ENCODE results near the gene EMX2. TPM values are rescaled to one million over a fixed set of nuclear protein-coding genes. Genes with fewer than 3 reads are reported as not detected.

The EMX2 gene
- total RNA-seq, 1 donor from 2014 or later: not detected

- intact Hi-C loops (cut with micrococcal nuclease): no loop called here
- Mint-ChIP-seq H3K4me3 (ENCODE audit: low read depth) (no peak overlapping the region), H3K36me3 (ENCODE audit: low read depth) (no peaks in the 10 kb centered on the region), H3K27ac (no peak overlapping the region), H3K4me1 (ENCODE audit: low read depth) (no peaks in the 10 kb centered on the region), H3K9me3 (no peaks in the 10 kb centered on the region), H3K27me3 (ENCODE audit: low read depth) (no peaks in the 10 kb centered on the region)
- DNase-seq (ENCODE audit: low spot score): no peak
Observed at GRCh38 chr10:117509573-117509972, 33.0 kb upstream of the EMX2 start.

- DNase-seq (ENCODE audit: low spot score): no peak
- intact Hi-C loops (cut with micrococcal nuclease): no loop called here
- no peaks in the 10 kb centered on the region for H3K36me3 Mint-ChIP-seq (ENCODE audit: low read depth)
- no peaks in the 10 kb centered on the region for H3K9me3 Mint-ChIP-seq
- H3K4me3 Mint-ChIP-seq (ENCODE audit: low read depth): no peak overlapping the region
- peaks cover 2% of the 10 kb centered on the region for H3K27me3 Mint-ChIP-seq (ENCODE audit: low read depth)
- no peaks in the 10 kb centered on the region for H3K4me1 Mint-ChIP-seq (ENCODE audit: low read depth)
- no peak overlapping the region for H3K27ac Mint-ChIP-seq
Observed at GRCh38 chr10:117511601-117512390, 30.8 kb upstream of the EMX2 start.

GRCh38 chr10:117514971-117515370 lies 27.6 kb upstream of the EMX2 start:
- Mint-ChIP-seq H3K4me1 (ENCODE audit: low read depth) (no peaks in the 10 kb centered on the region), H3K27me3 (ENCODE audit: low read depth) (peaks cover 6% of the 10 kb centered on the region), H3K27ac (no peak overlapping the region), H3K36me3 (ENCODE audit: low read depth) (no peaks in the 10 kb centered on the region), H3K4me3 (ENCODE audit: low read depth) (no peak overlapping the region), H3K9me3 (no peaks in the 10 kb centered on the region)
- no peak for DNase-seq (ENCODE audit: low spot score)
- intact Hi-C loops (cut with micrococcal nuclease): no loop called here

- H3K27ac Mint-ChIP-seq: no peak overlapping the region
- H3K27me3 Mint-ChIP-seq (ENCODE audit: low read depth): peaks cover 9% of the 10 kb centered on the region
- no peaks in the 10 kb centered on the region for H3K36me3 Mint-ChIP-seq (ENCODE audit: low read depth)
- H3K4me1 Mint-ChIP-seq (ENCODE audit: low read depth): no peaks in the 10 kb centered on the region
- no peaks in the 10 kb centered on the region for H3K9me3 Mint-ChIP-seq
- no peak for DNase-seq (ENCODE audit: low spot score)
- H3K4me3 Mint-ChIP-seq (ENCODE audit: low read depth): no peak overlapping the region
- intact Hi-C loops (cut with micrococcal nuclease): no loop called here
Observed at GRCh38 chr10:117516681-117517080, 25.9 kb upstream of the EMX2 start.

- intact Hi-C loops (cut with micrococcal nuclease): no loop called here
- no peak for DNase-seq (ENCODE audit: low spot score)
- Mint-ChIP-seq H3K27ac (no peak overlapping the region), H3K36me3 (ENCODE audit: low read depth) (no peaks in the 10 kb centered on the region), H3K4me1 (ENCODE audit: low read depth) (no peaks in the 10 kb centered on the region), H3K27me3 (ENCODE audit: low read depth) (peaks cover 9% of the 10 kb centered on the region), H3K4me3 (ENCODE audit: low read depth) (no peak overlapping the region), H3K9me3 (no peaks in the 10 kb centered on the region)
Observed at GRCh38 chr10:117518246-117518645, 24.3 kb upstream of the EMX2 start.

- intact Hi-C loops (cut with micrococcal nuclease): no loop called here
- Mint-ChIP-seq H3K4me1 (ENCODE audit: low read depth) (no peaks in the 10 kb centered on the region), H3K27ac (no peak overlapping the region), H3K27me3 (ENCODE audit: low read depth) (peaks cover 13% of the 10 kb centered on the region), H3K9me3 (no peaks in the 10 kb centered on the region), H3K36me3 (ENCODE audit: low read depth) (no peaks in the 10 kb centered on the region), H3K4me3 (ENCODE audit: low read depth) (no peak overlapping the region)
- no peak for DNase-seq (ENCODE audit: low spot score)
Observed at GRCh38 chr10:117519286-117519685, 23.3 kb upstream of the EMX2 start.

- no peaks in the 10 kb centered on the region for H3K36me3 Mint-ChIP-seq (ENCODE audit: low read depth)
- DNase-seq (ENCODE audit: low spot score): no peak
- no peaks in the 10 kb centered on the region for H3K4me1 Mint-ChIP-seq (ENCODE audit: low read depth)
- intact Hi-C loops (cut with micrococcal nuclease): no loop called here
- no peak overlapping the region for H3K4me3 Mint-ChIP-seq (ENCODE audit: low read depth)
- no peak overlapping the region for H3K27ac Mint-ChIP-seq
- no peaks in the 10 kb centered on the region for H3K9me3 Mint-ChIP-seq
- H3K27me3 Mint-ChIP-seq (ENCODE audit: low read depth): peaks cover 13% of the 10 kb centered on the region
Observed at GRCh38 chr10:117519879-117520278, 22.7 kb upstream of the EMX2 start.

- intact Hi-C loops (cut with micrococcal nuclease): no loop called here
- no peak for DNase-seq (ENCODE audit: low spot score)
- Mint-ChIP-seq H3K27me3 (ENCODE audit: low read depth) (peaks cover 59% of the 10 kb centered on the region), H3K4me3 (ENCODE audit: low read depth) (no peak overlapping the region), H3K36me3 (ENCODE audit: low read depth) (no peaks in the 10 kb centered on the region), H3K27ac (no peak overlapping the region), H3K4me1 (ENCODE audit: low read depth) (no peaks in the 10 kb centered on the region), H3K9me3 (no peaks in the 10 kb centered on the region)
Observed at GRCh38 chr10:117530791-117531190, 11.8 kb upstream of the EMX2 start.

- H3K9me3 Mint-ChIP-seq: no peaks in the 10 kb centered on the region
- H3K27me3 Mint-ChIP-seq (ENCODE audit: low read depth): peaks cover 63% of the 10 kb centered on the region
- H3K4me1 Mint-ChIP-seq (ENCODE audit: low read depth): no peaks in the 10 kb centered on the region
- H3K36me3 Mint-ChIP-seq (ENCODE audit: low read depth): no peaks in the 10 kb centered on the region
- H3K4me3 Mint-ChIP-seq (ENCODE audit: low read depth): no peak overlapping the region
- no peak for DNase-seq (ENCODE audit: low spot score)
- no peak overlapping the region for H3K27ac Mint-ChIP-seq
- intact Hi-C loops (cut with micrococcal nuclease): no loop called here
Observed at GRCh38 chr10:117531371-117532002, 11.1 kb upstream of the EMX2 start.

- H3K4me3 Mint-ChIP-seq (ENCODE audit: low read depth): no peak overlapping the region
- H3K27me3 Mint-ChIP-seq (ENCODE audit: low read depth): peaks cover 66% of the 10 kb centered on the region
- H3K9me3 Mint-ChIP-seq: no peaks in the 10 kb centered on the region
Observed at GRCh38 chr10:117532003-117532385, 10.6 kb upstream of the EMX2 start.

GRCh38 chr10:117532451-117533107 lies 10.0 kb upstream of the EMX2 start:
- H3K9me3 Mint-ChIP-seq: no peaks in the 10 kb centered on the region
- H3K36me3 Mint-ChIP-seq (ENCODE audit: low read depth): no peaks in the 10 kb centered on the region
- no peak for DNase-seq (ENCODE audit: low spot score)
- H3K27me3 Mint-ChIP-seq (ENCODE audit: low read depth): peaks cover 66% of the 10 kb centered on the region
- H3K4me3 Mint-ChIP-seq (ENCODE audit: low read depth): no peak overlapping the region
- no peaks in the 10 kb centered on the region for H3K4me1 Mint-ChIP-seq (ENCODE audit: low read depth)
- H3K27ac Mint-ChIP-seq: no peak overlapping the region
- intact Hi-C loops (cut with micrococcal nuclease): loop anchor here (1.0 kb wide), 1 partner anchor 10 kb away; the partner anchor contains the start of gene EMX2

More at GRCh38 chr10:117532003-117532385, 10.6 kb upstream of the EMX2 start:
- DNase-seq (ENCODE audit: low spot score): no peak
- H3K36me3 Mint-ChIP-seq (ENCODE audit: low read depth): no peaks in the 10 kb centered on the region
- H3K4me1 Mint-ChIP-seq (ENCODE audit: low read depth): no peaks in the 10 kb centered on the region
- intact Hi-C loops (cut with micrococcal nuclease): no loop called here
- H3K27ac Mint-ChIP-seq: no peak overlapping the region

- DNase-seq (ENCODE audit: low spot score): no peak
- intact Hi-C loops (cut with micrococcal nuclease): loop anchor here (1.0 to 2.0 kb wide), 3 partner anchors 9 to 369 kb away; partner anchors contain the start of gene EMX2
- Mint-ChIP-seq H3K36me3 (ENCODE audit: low read depth) (no peaks in the 10 kb centered on the region), H3K9me3 (no peaks in the 10 kb centered on the region), H3K27ac (peak overlapping the region; percentile 24), H3K4me3 (ENCODE audit: low read depth) (no peak overlapping the region), H3K4me1 (ENCODE audit: low read depth) (no peaks in the 10 kb centered on the region), H3K27me3 (ENCODE audit: low read depth) (peaks cover 72% of the 10 kb centered on the region)
Observed at GRCh38 chr10:117533507-117534281, 8.9 kb upstream of the EMX2 start.

All from activated T-helper 2 cell treated with anti-CD3 and anti-CD28 coated beads, Interferon-gamma antibody, Interleukin-2, Interleukin-4, amounts not matched to agents 10 μg/mL and 5 μg/mL and 100 μg/mL, durations not matched to agents 14 hours and 24 hours and 36 hours (primary cell).